Activated CD4-positive, alpha-beta T cell treated with anti-CD3 and anti-CD28 coated beads, Interleukin-2, amount 50 U/mL, for 24 hours (primary cell): ENCODE measurements around the gene CAMSAP3.
"Not testable (repeated sequence)": the region's sequence is repeated elsewhere in the genome, so short reads cannot be mapped to it uniquely, and the experiment has no call there.

Experiments
- DNase-seq, 2 donors: peaks; one replicate each; pipeline ENCODE4 v3.0.0-alpha.2; 2020; ENCODE audit warnings: low read depth in 1 of 2, low spot score in 1 of 2

Gene CAMSAP3

DNA sequence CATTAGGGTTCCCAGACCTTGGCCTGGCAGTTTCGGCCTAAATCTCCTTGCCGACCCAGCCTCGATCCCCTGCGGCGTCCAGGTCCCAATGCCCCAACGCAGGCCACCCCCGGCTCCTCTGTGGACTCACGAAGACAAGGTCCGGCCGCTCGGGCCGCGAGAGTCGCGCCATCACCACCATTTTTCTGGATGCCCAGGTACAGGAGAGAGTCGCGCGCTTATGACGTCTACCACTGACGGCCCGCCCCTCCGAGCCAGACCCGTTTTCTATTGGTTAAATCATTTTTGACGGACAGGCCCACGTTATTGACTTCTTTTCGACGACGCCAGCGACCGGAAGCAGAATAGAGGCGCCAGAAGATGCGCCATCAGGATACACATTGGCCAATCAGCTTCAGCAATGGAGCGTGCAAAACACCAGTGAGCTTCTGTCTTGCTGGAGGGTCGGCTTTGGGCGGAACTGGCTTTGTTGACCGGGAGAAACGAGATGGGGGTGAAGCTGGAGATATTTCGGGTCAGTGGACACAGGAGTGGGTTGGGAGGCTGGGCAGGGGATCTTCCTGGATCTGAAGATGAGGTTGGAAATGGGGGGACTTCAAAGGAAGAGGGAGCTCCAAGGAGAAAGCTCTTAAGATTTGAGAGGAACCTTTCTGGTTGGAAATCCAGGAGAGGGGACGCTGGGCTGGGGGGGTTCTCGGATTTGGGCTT lies 33.8 kb downstream of the CAMSAP3 start, which contains the start of the genes PET100 and XAB2:
Gene PET100 (plus strand): TSS at position 447 of the 708 bp plus-strand sequence. CDS start 41 bp downstream, at position 488.
Gene XAB2 (minus strand): TSS at position 199 of the 708 bp plus-strand sequence. CDS start 18 bp downstream, at position 181.
- peak; percentile 89 to 95 for DNase-seq

GRCh38 chr19:7631577-7631976 lies 35.9 kb downstream of the CAMSAP3 start:
- DNase-seq, result no peak

GRCh38 chr19:7632340-7633203 lies 36.9 kb downstream of the CAMSAP3 start:
- DNase-seq, result no peak

- no peak for DNase-seq
Measured at GRCh38 chr19:7633698-7634097, 38.0 kb downstream of the CAMSAP3 start, which contains the start of gene PCP2. PCP2 (minus strand) TSS chr19:7633719; CDS start chr19:7633457, 262 bp downstream.

GRCh38 chr19:7635670-7636069 lies 40.0 kb downstream of the CAMSAP3 start:
- no peak for DNase-seq

GRCh38 chr19:7636317-7636690 lies 40.6 kb downstream of the CAMSAP3 start:
- DNase-seq, result no peak

GRCh38 chr19:7636691-7637373 lies 41.2 kb downstream of the CAMSAP3 start, which contains the start of gene STXBP2:
STXBP2 (plus strand) TSS chr19:7637110; CDS start chr19:7637150, 40 bp downstream.
- DNase-seq, result peak; percentile 84 to 92

- no peak for DNase-seq
Measured at GRCh38 chr19:7637374-7638256, 42.0 kb downstream of the CAMSAP3 start.

DNA sequence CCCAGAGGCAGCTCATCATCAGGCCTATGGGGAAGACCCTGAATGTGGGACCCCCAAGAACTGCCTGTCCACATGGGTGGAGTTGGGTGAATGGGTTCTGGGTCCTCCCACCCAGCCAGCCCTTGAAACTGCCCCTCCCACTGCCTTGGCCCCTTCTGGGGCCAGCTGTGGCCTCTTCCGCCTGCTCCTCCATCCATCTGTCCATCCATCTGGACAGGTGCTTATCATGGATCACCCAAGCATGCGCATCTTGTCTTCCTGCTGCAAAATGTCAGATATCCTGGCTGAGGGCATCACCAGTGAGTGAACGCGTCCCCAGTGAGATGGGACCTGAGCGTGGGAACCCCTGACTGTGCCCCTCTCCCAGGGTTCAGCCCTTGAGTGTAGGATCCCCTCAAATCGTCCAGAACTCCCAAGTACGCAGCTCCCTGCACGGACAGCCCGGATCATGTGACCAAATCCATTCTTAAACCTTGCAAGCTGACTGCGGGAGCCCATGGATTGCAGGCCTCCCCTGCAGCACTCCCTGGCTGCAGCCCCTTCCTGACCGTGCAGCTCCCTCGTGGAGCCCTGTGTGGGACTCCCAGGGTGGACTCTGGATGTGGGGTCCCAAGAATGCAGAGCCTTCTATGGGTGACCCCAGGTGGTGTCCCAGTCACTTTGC lies 43.3 kb downstream of the CAMSAP3 start:
- DNase-seq, result no peak

DNA sequence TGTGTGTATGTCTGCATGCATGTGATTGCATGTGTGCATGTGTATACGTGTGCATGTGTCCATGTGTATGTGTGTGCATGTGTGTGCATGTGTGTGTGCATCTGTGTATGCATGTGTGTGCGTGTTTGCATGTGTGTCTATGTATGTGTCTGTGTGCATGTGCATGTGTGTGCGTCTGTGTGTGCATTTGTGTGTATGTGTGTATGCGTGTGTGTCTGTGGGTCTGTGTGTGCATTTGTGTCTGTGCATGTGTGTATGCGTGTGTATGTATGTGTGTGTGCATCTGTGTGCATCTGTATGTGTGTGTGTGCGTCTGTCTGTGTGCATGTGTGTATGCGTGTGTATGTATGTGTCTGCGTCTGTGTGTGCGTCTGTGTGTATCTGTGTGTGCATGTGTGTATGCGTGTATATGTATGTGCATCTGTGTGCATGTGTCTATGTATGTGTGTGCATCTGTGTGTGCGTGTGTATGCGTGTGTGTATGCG lies 44.2 kb downstream of the CAMSAP3 start:
- DNase-seq, result no peak

GRCh38 chr19:7640803-7641202 lies 45.1 kb downstream of the CAMSAP3 start:
- DNase-seq, result no peak

DNA sequence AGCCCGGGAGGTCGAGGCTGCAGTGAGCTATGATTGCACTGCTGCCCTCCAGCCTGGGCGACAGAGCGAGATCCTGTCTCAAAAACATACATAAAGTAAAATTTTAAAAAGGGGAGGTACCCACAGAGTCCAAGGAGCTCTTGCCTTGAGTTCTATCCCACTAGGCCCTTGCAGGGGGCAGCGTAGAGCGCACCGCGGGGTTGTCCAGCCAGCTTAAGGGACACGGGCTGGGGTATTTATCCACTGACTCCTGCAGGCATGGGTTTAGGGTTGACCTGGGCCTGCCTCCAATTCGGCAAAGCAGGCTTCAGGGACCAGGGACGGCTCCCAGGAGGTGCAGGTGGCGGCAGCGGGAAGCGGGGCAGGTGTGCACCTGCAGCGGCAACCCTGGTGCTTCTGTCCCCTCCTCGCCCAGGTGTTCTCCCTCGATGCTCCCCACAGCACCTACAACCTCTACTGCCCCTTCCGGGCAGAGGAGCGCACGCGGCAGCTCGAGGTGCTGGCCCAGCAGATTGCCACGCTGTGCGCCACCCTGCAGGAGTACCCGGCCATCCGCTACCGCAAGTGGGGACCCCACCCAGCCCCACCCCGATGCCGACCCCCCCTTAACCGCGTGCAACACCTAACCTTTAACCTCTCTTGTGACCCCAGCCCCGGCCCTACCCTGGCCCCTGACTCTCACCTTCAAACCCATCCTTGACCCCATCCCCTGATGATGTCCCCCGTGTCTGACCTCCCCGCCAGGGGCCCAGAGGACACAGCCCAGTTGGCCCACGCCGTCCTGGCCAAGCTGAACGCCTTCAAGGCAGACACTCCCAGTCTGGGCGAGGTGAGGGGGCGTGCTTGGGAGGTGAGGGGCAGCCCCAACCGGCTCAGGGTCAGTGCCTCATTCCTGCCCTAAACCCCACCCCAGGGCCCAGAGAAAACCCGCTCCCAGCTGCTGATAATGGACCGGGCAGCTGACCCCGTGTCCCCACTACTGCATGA lies 45.9 kb downstream of the CAMSAP3 start:
- no peak for DNase-seq

- no peak for DNase-seq
Measured at GRCh38 chr19:7642295-7643030, 46.8 kb downstream of the CAMSAP3 start.

- no peak for DNase-seq
Measured at GRCh38 chr19:7643031-7643415, 47.4 kb downstream of the CAMSAP3 start.

DNA sequence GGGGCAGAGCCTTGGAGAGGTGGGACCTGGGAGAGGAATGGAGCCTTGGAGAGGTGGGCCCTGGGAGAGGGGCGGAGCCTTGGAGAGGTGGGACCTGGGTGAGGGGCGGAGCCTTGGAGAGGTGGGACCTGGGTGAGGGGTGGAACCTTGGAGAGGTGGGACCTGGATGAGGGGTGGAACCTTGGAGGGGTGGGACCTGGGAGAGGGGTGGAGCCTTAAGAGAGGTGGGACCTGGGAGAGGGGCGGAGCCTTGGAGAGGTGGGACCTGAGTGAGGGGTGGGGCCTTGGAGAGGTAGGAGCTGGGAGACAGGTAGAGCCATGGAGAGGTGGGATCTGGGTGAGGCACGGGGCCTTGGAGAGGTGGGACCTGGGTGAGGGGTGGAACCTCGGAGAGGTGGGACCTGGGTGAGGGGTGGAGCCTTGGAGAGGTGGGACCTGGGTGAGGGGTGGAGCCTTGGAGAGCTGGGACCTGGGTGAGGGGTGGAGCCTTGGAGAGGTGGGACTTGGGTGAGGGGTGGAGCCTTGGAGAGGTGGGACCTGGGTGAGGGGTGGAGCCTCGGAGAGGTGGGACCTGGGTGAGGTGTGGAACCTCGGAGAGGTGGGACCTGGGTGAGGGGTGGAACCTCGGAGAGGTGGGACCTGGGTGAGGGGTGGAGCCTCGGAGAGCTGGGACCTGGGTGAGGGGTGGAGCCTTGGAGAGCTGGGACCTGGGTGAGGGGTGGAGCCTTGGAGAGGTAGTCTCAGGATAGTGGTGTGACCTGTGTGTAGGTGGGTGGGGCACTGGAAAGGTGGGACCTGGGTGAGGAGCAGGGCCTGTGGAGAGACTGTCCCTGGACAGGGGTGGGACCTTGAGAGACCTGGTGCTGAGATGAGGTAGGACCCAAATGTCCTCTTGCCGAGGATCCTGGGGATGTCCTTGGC lies 48.2 kb downstream of the CAMSAP3 start:
- not testable (repeated sequence) for DNase-seq

DNA sequence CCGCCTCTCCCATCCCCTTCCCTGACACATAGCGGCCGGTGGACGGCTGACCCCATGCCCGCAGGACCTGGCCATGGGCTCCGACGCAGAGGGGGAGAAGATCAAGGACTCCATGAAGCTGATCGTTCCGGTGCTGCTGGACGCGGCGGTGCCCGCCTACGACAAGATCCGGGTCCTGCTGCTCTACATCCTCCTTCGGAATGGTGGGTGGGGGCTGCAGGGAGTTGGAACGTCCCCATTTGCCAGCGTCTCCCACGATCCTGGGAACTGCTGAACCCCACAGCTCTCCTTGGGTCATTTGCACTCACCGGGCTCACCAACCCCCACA lies 48.9 kb downstream of the CAMSAP3 start:
- DNase-seq, result no peak

DNA sequence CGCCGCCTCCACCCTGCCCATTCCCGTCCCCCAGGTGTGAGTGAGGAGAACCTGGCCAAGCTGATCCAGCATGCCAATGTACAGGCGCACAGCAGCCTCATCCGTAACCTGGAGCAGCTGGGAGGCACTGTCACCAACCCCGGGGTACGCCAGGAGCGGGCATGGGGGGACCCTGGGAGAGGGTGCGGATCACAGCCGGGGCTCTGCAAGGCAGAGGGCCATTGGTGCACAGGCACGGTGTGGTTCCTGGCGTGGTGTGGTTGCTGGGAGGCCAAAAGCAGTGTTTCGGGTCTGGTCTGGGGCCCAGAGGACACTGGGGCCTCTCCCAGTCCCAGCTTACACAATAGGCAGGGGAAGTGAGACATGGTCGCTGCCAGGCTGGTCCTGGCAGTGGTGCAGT lies 49.5 kb downstream of the CAMSAP3 start:
- DNase-seq, result no peak
